GM15510 (cell line): ENCODE data around the gene COL11A2.
A peak's percentile ranks its signal among the peaks of the same experiment; 100 is the strongest.

Source experiments
- POLR2A ChIP-seq: IDR thresholded peaks from 3 replicates; pipeline ENCODE4 v1.6.1; 2011; ENCODE audit warnings: borderline replicate concordance; ENCODE audit not compliant: insufficient read length; ENCODE audit errors: extremely low read depth

The COL11A2 gene

DNA sequence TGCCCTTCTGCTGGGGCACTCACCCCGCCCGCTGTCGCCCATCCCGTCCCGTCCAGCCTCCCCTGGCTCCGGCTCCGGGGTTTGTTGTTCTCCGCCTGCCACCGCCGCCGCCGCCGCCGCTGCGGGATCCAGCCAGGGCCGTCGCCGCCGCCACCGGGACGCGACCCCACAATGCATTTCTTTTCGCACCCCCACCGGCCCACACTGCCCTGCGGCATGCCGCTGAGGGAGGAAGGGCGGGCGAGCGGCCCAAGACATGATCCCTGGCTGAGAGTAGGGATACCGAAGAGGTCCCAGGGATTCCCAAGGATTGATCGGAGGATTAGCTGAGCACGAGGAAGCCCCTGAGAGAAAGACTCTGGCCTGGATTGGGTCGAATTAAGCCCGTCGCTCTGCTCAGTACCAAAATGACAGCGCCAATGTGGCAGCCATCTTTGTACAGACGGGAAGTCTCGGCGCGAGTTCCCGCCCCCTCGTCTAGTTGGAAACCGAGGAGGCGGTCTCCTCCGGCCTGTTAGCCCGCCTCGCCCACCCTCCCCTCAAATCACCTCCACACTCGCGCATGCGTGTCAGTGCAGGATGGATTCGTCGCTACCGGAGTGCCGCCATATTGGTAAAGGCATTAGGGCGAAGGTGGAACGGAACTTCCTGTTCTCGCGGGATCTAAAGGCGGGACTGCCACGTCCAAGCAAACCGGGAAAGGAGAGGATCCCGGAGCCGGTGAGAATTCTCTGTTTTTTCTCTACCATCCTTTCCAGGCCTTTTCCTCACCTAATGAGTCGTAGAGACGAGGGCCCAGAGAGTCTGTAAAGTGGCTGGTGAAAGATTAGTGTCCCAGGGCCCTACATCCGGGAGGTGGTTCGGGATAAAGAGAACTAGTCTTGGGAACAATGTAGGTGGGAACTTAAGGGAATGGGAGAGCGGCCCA is 8.2 kb upstream of the COL11A2 start, which contains the start of the genes RXRB and SLC39A7:
RXRB (minus strand) TSS at position 447 of the 928 bp plus-strand sequence; CDS start at position 258, 189 bp downstream.
SLC39A7 (plus strand) TSS at position 649 of the 928 bp plus-strand sequence. CDS start 379 bp downstream, outside the sequence.
- TF ChIP-seq POLR2A, result peak; percentile 77

DNA sequence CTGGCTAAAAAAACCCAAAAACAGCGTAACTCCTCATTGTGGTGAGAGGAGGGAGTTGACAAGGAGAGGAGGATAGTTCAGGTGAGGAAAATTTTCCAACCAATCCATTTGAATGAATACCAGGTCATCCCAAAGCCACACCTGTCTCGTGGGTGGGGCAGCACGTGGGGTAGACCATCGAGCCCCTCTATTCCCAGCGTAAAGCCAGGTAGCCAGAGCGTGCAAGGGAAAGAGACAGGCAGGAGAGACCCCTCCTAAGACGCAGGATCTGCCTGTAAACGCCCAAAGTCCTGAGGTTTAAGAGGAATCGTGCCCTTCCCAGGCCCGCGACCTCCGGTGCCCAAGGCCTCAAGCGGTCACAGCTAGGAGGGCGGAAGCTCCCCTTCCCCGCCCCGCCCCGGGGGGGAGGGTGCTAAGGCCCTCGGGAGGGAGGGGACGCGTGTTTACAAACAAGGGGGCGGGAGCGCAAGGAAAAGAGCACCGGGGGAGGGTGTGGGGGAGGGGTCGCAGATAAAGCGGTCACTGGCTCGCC is 7.5 kb upstream of the COL11A2 start:
- TF ChIP-seq POLR2A, result no peak

DNA sequence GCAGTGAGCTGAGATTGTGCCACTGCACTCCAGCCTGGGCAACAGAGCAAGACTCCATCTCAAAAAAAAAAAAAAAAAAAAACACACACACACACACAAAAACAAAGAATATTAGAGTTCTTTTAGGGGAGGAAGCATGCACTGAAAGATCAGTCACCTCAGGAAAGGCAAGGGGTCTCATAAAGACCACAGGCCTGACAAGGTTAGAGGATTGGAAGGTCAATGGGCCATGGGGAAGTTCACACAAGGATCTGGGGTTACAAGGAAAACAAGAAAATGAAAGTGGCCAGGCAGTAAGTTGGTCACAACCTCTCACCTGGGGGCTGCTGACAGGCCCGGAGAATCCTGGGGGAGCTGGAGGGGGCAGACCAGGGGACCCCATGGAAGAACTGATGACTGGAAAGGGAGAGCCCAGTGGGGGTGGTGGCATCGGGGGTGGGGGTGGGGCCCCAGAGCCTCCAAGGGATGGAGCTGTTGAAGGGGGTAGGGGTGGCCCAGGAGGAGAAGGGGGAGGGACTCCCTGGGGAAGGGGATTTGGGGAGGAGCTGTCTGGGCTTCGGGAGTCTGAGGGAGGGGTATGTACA is 6.7 kb upstream of the COL11A2 start:
- no peak for TF ChIP-seq POLR2A

DNA sequence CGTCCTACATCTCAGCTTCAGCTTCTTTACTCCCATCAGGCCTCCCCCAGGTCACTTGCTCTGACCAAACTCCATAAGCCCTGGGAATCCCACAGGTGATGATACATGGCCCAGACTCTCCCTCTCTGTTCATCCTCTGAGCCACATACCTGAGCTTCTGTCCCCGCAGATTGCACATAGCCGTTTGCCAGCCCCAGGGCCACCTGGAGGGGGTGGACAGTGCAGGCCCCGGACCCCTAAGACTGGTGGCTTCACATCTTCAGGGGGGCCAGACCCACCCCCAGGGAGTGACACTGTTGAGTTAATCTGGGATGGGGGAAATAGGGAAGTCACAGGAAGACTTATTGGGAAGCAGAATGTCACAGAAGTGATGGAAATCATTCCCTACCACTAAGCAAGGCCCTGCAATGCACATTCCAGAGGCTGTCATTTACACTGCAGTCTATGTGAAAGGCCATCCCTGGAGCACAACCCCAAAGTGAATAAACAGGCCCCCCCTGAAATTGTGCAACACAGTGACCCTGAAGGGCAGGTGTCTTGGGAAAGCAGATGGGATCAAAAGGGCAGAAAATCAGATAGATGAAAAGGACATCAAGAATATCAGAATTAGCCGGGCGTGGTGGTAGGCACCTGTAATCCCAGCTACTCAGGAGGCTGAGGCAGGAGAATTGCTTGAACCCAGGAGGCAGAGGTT is 6.0 kb upstream of the COL11A2 start:
- no peak for TF ChIP-seq POLR2A

DNA sequence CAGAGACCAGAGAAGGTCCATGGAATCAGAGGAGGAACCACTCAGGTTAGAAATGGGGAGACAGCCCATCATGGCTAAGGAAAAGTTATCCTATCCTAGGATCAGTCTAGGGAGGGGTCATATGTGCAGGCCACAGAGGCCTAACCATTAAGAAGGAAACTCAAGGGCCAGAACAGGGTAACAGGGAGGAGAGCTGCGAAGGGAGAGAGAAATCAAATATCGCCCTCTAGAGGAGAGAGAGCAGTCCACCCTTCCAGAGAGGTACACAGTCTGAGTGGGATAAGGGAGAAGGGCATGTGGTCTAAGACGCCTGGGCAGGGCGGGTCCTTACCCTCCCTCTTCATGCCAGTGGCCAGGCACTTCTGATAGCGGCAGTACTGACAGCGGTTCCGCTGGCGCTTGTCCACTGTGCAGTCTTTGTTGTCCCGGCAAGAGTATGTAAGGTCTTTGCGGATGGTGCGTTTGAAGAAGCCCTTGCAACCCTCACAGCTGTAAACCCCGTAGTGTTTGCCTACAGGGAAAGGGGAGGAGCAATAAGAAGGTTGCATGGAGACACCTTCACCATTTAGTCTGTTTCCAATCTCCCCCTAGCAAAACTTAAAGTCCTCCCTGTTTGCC is 5.3 kb upstream of the COL11A2 start:
- TF ChIP-seq POLR2A, result no peak

DNA sequence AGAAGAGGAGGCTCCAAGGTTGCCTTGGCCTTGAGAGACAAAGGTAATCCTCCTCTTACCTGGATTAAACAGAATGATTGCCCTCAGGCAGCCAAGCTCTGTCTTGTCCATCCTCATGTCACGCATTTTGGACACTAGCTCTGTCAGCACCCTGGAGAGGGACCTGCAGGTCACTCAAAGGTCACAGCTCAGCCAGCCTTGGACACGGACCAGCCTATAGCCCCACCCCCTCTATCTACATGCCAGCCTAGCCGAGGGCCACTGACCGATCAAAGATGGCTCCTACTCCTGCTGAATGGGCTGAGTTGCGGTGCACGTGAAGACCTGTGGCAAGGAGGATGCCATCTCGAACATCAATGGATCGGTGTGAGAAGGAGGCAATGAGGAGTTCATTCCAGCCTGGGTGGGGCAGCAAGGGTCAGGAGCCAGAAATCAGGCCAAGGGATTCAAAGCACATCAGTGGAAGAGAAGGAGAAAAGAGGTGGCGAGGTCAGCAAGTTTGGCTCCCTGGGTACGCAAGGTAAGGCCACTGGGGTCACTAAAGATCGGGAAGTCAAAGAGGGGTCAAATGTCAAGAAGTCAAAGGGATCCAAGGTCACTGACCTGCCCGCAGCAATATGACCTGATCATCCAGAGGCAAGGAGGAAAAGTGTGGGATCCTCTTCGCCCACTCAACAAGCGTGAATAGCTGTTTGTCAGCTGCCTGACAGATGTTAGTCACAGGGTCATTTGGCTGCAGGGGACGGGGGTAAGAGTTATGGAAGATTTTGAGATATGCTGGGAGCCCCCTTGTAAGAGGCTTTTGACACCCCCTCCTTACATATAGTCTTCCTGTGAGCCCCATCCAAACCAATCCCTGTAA is 3.3 kb upstream of the COL11A2 start:
- TF ChIP-seq POLR2A, result no peak

DNA sequence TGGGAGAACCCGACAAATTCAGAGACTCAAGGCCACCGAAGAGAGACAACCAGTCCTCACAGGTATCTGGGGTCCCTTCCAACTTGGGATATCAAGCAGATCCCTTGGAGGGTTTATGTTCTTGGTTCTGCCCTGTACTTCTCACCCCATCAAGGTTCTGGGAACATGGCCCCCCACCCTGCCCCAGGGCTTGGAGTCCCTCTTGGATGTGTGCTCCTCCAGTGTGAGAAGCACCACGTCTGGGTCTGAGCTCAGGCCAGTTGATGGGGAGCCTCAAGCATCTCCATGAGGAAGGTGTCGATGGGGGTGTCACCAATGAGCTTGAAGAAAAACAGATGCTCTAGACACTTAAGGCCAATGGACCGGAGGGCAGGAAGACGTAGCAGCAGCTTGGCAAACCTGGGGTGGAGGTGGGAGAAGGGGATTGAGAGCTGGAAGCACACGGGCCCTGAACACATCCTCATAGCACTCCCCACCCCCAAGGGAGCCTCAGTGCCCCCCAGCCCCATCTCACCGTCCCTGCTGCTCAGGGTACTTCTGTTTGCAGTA is 2.2 kb upstream of the COL11A2 start:
- TF ChIP-seq POLR2A, result no peak

DNA sequence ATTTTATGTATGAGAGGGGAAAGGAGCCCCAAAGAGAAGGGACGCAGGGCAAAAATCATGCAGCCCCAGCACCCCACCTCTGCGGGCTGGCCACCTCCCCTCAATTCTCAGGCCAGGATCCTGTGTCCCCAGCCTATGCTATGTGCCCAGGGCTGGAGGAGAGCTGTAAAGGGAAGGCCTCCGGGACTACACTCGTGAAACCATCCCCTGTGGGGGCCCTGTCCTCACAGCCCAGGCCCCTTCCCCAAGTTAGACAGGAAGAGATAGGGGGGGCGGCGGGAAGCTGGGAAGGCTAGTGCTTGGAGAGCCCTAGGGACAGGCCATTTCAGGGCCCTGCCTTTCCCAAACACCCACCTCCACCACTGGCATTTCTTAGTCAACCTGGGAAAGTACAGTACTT is 1.4 kb upstream of the COL11A2 start:
- TF ChIP-seq POLR2A, result no peak

DNA sequence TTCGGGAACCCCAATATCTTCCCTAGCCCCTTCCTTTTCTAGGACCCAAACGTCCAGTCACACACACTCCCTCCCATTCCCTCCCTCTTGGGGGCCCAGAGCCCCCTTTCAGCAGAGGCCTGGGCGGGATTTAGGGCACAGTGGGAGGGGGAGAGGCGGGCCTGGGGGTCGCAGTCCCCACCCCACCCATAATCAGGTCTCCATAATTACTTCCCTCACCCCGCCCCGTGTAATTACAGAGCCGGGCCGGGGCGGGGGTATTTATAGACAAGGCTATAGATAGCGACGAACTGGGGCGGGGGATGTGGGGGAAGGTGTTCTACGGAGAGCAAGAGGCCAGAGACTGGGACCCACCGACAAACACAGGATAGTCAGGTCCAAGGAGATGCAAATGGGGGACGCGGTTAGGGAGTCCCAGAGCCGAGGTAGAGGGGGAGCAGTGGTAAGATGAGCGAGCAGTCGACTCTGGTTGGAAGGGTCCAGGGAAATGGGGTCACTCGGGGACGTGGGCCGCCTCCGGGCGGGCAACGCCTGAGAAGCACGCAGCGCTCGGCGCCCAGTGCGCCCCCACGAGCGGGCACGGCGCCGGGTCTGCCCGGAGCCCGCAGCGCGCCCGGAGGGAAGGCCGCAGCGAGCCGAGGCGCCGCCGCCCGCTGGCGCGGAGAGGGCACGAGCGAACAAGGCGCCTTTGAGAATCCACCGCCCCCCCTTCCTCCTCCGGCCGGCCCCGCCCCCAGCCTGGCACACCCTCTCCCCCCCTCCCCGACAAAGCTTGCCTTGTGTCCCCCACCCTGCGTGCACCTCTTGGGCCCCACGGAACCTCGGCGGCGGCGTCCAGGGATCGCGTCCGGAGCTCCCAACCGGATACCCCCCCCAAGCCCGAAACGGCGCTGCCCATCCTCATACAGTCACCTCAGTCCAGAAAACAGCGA is 670 bp upstream of the COL11A2 start:
- TF ChIP-seq POLR2A, result no peak

DNA sequence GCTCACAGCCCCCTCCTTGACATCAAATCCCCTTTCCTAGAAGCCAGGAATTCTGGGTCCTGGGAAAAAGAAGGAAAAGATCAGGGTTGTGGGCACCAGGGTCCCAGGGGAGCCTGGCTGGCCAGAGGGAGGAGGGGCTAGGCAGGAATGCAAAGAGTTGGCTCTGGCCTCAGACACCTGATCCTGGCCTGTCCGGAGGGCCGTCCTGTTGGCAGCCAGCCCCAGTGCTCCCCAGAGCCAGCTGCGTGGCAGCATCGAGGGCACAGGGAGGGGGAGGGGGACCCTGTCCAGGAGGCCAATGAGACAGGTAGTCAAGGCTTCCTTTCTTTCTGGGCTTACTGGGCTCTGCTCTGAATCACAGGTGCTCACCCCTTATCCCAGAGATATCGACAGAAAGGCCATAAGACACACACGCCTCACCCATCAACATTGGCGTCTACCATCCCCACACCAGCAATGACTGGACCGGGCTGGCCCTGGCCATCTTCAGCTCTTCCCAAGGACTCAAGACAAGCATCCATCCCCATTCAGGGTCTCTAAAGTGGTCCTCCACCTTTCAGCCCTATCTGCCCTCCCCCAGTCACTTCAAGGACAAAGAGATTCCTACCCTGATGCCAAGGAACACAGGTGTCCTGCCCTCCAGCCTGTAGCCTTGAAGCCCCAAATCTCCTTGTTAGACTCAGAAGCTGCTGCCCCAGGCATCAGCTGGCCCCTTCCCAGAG is 723 bp downstream of the COL11A2 start:
- TF ChIP-seq POLR2A, result no peak

DNA sequence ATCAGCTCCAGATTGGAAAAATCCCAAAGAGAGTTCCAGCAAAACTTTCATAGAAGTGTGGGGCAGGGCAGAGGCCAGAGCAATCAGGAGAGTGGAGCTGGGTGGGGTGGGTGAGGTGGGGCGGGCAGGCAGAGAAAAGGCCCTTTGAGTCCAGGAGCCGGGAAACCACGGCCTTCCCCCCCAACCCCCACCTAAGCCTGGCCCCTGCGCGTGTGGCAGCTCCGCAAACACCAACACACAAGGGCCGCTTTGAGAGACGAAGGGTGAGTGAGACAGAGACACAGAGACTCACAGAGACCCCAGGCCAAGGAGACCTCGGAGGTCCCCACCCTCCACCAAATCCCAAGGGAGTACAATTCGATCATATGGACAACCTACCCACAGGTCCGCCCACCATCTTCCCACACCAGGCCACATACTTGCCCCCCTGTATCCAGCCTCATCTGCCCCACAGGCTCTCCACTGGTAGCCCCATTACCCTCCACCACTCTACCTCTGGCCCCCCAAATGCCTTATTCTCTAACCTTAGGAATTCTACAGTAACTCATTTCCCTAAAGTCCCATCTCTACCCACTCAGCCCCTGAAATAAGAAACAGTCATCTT is 1.7 kb downstream of the COL11A2 start:
- TF ChIP-seq POLR2A, result no peak
